SKM-1 treated with dmso at 0.1 percent for 144 hours (cell line): Measurements from ENCODE around the gene PTPRN2.

Experiments used
- DNase-seq: peaks from one replicate; lab custom pipeline; 2025; ENCODE audit not compliant: unreplicated experiment; lab: John Stamatoyannopoulos, UW

The PTPRN2 gene

DNA sequence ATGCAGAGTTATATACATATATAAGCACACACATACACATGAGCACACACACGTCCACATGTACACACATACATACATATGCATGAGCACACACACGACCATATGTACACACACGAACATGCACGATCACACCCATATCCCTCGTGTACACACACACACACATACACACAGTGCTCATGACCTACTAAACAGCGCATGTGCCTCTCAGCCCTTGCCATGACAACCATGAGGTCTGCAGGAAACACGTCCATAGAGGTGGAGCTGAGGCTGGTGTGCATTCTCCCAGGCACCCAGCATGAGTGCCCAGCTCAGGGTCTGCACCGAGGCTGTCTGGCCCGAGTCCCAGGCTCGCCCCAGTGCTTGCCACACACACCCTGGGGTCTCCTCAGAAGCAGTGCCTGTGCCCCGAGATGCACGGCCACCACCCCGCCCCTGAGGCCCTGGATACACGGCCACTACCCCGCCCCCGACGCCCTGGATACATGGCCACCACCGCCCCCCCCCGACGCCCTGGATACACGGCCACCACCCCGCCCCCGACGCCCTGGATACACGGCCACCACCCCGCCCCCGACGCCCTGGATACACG is 721.2 kb downstream of the PTPRN2 start:
- no peak for DNase-seq

DNA sequence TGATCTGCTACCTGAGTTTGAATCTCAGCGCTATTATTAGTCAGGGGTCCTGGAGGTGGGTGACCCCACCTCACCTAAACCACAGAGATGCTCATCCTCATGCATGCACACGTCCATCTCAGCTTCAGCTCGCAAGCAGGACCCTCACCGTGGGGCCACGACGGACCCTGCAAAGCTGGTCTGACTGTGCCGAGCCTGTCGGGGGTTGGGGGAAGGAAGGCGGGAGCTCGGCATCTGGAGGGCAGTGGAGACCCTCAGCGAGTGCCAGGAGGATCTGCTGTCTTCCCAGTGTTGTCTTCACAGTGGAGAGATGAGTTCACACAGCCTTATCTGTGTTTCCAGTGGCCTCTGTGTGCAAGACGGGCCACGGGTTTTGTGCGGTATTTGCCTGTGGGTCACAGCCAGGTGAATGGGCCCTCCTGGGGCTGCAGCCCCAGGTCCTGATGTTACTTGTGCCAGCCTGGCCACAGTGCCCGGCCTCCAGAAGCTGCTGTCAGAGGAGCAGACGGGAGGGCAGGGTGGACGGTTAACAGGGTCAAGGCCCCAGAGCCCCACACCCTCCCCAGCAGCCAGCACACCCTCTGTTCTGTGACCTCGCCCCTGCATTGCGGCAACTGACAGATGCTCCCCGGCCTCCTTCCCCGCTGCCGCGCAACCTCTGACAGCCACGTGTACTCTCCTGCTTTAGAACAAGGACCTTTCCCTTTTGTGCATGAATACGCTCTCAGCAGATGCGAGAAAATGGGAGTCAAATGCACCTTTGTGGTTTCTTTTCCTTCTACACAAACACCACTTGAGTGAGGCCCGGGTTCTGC is 722.1 kb downstream of the PTPRN2 start:
- DNase-seq, result no peak

DNA sequence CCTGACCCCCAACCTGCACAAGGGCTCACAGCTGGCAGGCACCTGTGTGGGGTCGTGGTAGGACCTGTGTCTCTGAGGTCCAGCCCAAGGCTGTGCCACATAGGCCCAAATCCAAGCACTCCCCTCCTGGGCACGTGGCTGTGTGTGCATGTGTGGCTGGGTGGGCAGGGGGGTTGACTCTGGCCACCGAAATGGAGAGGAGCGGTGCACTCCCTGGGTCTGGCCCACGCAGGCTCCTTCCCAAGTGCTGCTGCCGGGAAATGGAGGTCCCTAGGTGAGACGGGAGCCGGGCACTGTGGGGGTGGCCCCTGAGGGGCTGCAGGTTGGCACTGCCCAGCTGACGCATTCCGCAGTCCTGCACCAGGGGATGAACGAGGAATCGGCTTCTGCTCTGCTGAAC is 722.7 kb downstream of the PTPRN2 start:
- DNase-seq, result no peak

DNA sequence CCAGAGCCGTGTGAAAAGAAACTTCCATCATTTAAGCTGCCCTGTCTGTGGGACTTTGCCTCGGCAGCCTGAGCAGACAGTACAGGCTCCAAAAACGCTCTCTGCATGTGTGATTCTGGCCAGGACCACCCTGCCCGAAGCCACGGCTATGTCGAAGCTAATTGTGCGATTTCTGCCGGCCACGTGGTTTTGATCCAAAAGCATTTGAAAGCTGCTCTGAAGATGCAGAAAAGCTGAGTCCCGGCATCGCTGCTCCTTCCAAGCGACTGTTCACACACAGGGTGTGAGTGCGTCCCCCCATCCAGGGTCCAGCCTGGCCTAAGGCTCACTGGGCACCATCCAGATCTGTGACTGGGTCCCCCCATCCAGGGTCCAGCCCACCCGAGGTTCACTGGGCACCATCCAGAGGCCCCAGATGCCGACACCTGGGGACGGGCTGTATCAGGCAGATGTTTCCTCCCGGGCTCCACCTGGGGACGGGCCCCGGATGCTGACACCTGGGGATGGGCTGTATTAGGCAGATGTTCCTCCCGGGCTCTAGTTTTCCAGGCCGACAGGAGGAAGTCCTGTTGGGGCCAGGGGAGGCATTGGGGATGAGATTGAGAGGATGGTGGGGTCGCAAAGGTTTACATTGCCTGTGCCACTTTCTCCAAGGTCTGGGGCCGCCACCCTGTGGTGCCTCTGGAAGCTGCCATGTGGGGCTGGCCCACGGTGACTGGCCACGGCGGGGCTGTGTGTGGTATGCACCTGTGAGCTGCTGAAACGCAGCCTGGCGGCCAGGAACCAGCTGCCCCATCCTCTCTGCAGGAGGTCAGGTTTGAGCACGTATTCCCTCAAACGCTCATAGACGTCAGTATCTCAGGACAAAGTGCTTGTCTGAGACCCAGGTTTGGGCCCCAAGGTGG is 723.5 kb downstream of the PTPRN2 start:
- no peak for DNase-seq

DNA sequence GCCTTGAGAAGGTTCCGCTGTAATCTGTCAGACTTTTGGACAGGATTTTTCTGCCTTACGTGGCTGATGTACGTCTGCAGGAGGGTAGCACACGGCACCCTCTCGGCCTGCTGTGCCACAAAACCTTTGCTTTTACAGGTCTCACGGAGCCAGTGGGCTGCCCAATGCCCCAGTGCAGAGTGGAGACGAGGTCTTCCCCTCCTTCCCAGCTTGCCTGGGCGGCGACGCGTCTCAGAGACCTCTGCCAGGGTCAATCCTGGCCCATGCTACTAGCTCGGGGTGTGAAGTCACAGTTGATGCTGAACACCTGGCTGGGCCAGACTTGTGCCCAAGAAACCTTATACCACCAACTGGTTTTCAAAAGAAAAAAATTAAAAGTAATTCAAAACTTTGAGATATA is 724.4 kb downstream of the PTPRN2 start:
- DNase-seq, result no peak

DNA sequence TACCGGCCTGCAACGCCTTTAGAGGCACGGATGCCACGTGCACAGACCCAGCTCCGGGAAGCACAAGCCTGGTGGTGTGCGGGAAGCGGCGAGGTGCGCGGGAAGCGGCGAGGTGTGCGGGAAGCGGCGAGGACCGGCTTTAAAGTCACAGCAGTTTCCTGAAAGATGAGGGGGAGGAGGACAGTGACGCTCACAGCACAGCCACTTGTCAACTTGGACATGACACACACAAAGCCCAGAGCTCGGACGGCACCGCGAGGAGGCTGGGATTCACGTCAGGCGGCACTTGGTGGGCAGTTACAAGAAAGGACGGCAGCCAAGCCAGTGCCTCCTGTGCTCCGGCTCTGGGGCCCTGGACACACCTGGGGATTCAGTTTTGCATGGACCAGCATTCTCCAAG is 724.9 kb downstream of the PTPRN2 start:
- no peak for DNase-seq

DNA sequence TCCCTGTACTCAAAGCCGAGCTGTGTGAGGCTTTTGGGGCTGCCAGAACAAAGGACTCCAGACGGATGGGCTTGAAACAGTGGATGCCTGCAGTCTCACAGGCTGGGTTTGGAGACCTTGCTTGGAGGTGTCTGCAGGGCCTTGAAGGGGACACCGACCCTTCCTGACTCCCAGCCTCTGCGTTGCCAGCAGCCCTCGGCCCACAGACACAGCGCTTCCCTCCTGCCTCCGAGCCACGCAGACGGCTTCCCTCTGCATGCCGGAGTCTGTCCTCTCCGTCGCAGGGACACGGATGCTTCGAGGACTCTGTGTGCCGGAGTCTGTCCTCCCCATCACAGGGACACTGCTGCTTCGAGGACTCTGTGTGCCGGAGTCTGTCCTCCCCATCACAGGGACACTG is 726.1 kb downstream of the PTPRN2 start:
- no peak for DNase-seq

DNA sequence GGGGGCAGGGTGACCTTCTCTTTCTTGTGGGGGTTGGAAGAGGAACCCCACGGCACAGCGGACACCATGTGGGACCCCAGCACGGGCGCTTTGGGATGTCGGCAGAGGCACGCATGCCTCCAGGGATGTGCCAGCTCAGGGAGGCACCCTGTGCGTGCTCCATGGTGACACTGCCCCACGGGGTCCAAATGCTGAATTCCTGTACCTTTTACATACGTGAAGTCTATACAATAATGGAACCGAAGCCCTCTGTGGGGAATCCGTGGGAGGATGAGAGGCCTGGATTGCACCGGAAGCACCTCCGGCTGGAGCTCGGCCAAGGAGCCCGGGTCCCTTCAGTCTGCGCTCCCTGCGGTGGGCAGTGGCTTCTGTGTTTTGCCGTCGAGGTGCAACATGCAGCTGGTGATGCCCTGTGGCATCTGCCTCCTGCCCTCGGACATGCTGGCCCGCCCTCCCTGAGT is 726.6 kb downstream of the PTPRN2 start:
- DNase-seq, result no peak

DNA sequence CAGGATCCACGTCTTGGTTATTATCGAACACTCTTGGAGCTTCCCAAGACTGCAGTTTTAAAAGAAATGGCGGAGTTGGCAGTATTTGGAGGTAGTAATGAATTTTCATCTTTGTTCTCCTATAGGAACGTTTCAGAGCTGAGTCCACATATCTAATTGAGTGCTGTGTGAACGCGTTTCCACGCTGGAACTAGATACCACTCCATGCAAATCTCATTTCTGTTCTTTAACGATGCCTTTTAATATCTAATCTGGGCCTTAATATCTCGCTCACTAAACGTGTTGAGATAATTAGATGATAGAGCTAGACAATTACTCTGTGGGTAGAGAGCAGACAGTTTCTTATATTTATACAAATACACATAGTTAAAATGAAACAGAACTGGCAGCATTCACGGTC is 727.2 kb downstream of the PTPRN2 start:
- DNase-seq, result no peak

DNA sequence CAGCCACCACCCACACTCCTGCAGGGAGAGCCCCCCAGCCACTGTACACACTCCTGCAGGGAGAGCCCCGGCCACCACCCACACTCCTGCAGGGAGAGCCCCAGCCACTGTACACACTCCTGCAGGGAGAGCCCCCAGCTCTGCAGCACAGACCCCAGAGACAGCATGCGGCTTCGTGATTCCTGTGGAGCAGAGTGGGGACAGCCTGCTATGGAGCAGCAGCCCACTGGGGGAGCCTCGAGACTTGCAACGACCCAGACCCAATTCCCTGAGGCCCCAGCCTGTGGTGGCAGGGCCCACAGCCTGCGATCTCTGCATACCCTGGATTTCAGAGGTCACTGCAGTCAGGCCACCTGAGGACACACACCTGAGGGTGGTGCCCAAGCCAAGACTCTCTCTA is 727.7 kb downstream of the PTPRN2 start:
- DNase-seq, result no peak

DNA sequence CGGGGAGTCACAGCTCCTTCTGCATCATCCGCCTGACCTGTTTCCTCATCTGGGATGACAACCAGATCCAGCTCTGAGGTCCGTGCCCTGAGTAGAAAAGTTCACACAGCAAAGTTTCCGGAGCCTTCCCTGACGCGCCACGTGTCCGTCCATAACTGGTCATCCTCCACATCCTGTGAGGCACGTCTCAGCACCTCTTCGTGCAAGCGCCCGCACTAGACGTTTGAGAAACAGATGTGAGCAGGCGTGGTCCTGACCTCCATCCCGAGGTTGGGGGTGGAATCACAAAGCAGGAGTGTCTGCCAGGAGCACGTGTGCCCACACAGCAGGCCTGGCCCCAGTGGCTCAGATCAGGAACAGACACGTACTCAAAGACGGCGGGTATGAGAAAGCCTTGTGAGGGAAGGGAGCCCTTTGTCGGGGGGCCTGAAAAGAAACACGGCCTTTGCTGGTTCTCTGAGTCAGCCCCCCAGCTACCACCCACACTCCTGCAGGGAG is 730.0 kb downstream of the PTPRN2 start:
- no peak for DNase-seq

DNA sequence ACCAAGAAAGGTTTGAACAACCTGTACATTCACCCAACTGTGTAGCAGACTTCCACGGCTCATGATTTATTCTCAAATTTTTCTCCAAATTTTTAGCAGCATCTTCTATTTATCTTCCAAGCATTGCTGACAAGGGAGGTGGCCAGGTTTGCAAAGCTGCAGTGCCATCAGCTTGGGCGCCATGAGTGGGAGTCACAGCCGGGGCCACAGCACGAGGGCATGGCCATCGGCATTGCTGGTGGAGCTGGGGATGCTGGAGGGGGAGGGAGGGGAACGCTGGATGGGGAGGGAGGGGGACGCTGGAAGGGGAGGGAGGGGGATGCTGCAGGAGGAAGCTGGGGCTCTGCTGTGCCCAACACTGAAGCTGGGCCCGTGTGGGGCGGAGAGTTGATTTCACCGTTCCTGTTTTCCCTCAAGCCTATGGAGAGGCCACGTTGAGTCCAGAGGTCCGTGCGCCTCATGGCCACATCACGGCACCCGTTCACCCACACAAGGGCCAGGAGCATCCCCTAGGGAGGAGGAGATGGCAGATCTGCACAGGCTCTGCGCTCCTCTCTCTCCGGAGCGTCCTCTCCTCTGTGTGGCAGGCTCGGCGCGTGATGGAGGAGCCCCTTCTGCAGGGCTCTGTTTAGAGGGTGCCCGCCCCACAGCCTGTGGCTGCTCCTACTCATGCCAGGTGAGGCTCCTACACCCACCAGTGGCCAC is 730.6 kb downstream of the PTPRN2 start:
- no peak for DNase-seq

DNA sequence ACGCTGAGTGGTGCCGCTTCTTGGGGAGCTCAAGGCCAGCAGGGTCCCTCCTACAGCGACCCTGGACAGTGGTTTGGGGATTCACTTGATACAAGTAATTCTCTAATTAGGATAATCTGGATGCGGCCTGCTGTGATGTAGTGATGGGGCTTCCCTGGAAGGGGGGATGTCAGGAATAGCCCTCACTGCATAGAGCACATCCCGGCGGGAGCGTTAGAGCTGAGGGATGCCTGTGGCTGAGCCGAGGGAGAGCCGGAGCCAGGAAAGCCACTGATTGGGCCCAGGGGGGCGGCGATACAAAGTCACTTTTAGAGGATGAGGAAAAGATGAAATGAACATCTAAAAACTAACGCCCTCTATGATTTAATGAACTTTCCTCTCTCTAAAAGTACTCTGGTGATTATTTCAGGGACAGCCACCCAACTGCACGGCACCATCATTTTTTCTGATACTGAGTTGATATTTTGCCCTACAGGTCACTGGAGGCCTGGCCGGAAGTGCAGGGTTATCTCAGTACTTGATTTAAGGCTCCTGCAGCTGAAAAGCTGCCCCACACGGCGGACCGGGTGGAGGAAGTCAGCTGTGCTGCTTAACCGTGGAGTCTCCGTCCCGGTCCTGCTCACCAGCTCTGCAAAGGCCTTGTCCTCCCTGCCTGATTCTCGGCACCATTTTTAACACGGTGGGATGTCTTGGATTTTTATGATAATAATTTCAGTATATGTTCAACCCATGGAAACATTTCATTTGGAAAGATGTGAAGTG is 732.0 kb downstream of the PTPRN2 start:
- DNase-seq, result no peak

DNA sequence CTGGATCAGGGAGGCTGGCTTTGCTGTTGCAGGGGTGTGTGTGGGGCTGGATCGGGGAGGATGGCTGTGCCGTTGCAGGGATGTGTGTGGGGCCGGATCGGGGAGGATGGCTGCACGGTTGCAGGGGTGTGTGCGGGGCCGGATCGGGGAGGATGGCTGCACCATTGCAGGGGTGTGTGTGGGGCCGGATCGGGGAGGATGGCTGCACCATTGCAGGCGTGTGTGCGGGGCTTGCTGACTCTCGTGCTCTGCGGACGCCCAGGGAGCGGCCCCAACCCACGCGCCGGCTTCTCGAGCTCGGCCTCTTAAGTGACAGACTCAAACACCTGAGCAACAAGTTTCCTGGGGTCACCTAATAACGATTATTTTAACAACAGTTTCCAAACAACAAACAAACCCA is 732.6 kb downstream of the PTPRN2 start:
- no peak for DNase-seq

DNA sequence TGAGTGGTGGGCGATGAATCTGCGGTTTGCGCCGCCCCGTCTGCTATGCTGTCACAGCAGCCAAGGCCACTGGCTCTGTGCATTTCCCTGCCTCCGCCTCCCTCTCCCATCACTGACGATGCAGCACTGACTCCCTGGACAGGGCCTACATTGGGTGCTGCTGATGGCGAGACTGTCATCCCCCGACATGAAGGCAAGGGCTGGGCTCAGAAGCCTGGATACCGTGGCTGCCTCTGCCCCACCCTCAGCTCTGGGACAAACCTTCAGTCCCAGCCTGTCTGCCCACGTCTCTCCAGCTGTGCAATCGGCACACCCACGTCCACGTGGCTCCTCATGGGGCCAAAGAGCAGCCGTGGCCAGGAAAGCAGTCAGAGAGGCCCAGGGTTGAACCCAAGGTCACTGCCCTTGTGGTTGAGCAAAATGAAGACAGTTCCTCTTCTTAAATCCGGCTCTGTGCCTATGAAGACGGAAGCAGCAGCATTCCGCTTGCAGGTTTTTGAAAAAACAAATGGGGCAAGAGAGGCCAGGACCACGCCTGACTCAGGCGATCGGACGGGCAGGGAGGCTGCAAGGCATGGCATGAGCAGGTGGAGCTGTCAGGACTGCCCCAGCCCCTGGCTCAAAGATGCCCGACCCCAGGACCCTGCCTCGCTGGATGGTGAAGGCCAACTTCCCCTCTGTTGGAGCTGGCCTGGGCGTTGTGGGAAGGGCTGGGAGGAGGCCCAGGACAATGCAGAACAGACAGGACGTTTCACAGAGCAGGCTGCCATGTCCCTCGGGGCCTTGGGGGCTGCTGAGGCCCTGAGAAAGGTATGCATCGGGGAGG is 733.3 kb downstream of the PTPRN2 start:
- peak; percentile 86 for DNase-seq

DNA sequence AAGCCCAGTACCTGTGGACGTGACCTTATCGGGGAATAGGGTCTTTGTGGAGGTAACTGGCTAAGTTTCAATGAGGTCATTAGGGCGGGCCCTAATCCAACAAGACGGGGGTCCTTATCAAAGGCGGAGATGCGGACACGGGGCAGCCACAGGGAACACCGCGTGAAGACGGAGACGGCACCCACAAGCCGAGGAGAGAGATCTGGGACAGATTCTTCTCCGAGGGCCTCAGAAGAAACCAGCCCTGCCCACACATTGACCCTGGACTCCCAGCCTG is 733.9 kb downstream of the PTPRN2 start:
- DNase-seq, result no peak

DNA sequence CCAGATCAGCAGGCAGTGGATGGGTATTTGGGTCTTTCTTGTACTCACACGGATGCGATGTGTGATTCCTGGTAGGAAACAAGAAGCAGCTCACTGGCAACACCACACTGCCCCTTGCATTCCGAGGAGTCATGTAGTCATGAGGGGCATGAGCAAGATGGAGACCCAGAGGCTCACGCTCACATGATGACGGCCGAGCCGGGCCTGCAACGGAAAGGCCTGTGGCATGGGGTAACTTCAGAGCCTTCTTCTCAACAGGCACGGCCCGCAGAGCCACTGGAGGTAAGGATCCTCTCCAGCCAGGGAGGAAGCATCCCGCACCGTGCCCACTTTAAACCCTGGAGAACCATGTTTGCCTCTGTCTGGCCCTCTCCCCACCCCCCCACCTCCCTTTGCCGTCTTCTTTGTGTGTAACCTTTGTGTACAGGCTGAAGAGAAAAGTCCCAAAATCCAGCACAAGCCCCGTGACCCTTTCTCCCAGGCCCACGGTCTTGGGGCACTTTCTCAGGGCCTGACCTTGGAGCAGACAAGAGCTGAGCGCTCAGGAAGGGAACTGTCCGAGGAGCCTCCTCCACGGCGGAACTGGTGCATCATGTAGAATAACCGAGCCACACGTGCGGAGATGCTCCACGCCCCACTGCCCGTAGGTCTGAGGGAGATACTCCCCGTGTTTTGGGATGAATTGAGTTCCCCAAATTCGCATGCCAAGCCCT is 734.4 kb downstream of the PTPRN2 start:
- no peak for DNase-seq

DNA sequence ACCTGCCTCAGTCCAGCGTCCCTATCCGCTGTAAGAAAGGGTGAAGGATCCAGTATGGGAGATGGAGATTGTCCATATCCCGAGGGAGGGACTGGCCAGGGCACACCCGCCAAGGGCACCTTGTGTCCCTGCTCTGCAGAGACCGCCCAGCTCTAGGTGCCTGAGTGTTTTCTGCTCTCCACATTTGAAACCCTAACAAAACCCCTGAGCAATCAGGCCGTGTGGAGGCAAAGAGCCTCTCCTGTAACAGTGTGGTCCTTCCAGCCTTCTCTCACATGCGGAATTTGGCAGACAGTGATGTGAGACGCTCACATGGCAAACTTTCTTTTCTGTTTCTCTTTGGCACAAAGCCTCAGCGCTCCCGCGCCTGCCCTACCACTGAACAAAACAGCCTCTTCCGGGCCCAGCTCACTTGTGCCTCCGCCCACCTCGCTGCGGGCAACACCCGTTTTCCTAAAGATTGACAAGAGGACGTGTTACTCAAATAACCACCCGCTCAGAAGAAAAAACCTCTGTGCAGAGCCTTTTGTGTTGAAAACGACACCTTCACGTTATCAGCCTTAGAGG is 736.0 kb downstream of the PTPRN2 start:
- no peak for DNase-seq
